Stomach smooth muscle (tissue), 2 donors: ENCODE data around the gene EGFR.

Source experiments
- H3K27ac ChIP-seq: one replicate; pipeline ENCODE4 v1.7.0; 2013; ENCODE audit warnings: mild to moderate bottlenecking, low read length, inconsistent platforms
- H3K27me3 ChIP-seq, 2 donors: one replicate each; pipeline ENCODE4 v1.7.0; 2013; ENCODE audit warnings: low read length in 2 of 2; ENCODE audit not compliant: insufficient read depth in 2 of 2, control insufficient read depth in 1 of 2
- H3K36me3 ChIP-seq, 2 donors: one replicate each; pipeline ENCODE4 v1.7.0; 2013; ENCODE audit warnings: low read length in 2 of 2; ENCODE audit not compliant: control insufficient read depth in 2 of 2, insufficient read depth in 2 of 2
- H3K4me1 ChIP-seq: one replicate; pipeline ENCODE4 v1.7.0; 2013; ENCODE audit warnings: low read length; ENCODE audit not compliant: control insufficient read depth, insufficient read depth
- H3K4me3 ChIP-seq, 2 donors: one replicate each; pipeline ENCODE4 v1.7.0; 2013; ENCODE audit warnings: low read length in 2 of 2
- H3K9ac ChIP-seq, 2 donors: one replicate each; pipeline ENCODE4 v1.7.0; 2013; ENCODE audit warnings: low read length in 2 of 2, mild to moderate bottlenecking in 1 of 2
- H3K9me3 ChIP-seq, 2 donors: one replicate each; pipeline ENCODE4 v1.7.0; 2013; ENCODE audit warnings: low read length in 2 of 2; ENCODE audit not compliant: control insufficient read depth in 2 of 2
- donor health status: healthy.
- donor health status: Pancreatic carcinoma.

Gene EGFR

DNA sequence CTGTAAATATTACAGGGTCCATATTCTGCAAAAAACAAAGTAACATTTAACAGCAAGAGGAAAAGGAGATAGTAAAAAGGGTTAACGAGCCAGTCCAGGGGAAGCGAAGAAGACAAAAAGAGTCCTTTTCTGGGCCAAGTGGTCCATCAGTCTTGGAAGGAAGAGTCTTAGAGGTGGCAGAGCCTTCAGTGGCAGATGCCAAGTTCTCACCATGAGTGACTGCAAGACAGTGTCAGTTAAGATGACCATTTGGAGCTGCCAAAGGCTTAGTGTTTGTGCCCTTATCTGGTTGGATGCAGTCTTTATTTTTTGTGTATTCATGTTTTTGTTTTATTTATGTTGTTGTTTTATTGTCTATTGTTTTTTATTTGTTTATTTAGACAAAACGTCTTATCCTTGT, 220.6 kb downstream of the EGFR start:
- Histone ChIP-seq H3K9ac (no peak overlapping the region), H3K27me3 (peaks cover 0 to 2% of the 10 kb centered on the region in 2 donors), H3K9me3 (no peaks in the 10 kb centered on the region), H3K4me1 (no peaks in the 10 kb centered on the region), H3K27ac (no peak overlapping the region), H3K36me3 (no peaks in the 10 kb centered on the region), H3K4me3 (no peak overlapping the region)

DNA sequence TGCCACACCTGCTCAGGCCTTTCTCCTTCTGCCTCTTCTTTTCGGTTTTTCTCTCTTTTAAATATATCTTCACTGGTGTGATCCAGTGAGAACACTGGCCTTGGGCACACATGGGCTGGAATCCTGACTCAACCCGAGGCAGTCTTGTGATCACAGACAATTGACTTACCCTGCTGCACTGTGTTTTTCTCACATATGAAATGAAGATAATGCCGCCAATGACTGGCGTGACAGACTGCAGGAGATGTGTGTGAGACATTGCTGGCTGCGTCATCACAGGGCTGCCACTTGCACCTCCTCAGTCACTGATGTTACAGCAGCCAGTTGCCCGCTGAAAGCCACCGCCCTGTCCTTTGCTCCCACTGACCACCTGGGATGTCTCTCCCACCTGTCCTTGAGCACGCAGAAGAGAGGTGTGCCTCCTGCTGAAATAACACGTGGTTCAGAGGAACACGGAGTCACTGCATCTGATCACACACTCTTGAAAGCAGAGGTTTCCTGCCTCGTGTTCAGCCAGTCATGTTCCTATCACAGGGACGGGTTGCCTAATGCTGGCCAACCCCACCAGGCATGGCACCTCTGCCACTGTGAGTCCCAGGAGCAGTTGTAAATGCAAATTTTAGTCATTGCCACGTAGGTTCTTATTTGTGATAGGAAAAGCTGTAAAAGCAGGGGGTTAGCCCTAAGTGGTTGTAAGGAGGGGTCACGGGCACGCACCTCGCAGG, 221.8 kb downstream of the EGFR start:
- H3K36me3 ChIP-seq = no peaks in the 10 kb centered on the region

DNA sequence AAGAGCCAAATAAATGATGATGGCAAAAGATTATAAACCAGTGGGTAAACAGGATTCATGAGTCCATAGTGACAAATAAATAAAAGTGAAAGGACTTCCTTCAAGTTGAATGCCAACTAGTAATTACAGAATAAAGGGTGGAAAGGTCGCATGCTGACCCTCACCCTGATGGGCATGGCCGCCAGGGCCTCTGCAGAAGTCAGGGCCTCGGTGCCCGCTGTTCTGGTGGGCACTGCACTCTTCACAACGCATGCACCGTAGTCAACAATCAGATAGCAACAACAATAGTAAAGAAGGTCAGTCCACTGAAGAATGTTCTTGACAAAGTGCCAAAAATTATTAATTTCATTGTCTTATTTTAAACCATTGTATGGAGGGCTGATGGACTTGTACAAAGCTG, 223.1 kb downstream of the EGFR start:
- Histone ChIP-seq H3K27me3 (peaks cover 0 to 2% of the 10 kb centered on the region in 2 donors), H3K9ac (no peak overlapping the region), H3K27ac (no peak overlapping the region), H3K4me1 (peaks cover 5% of the 10 kb centered on the region), H3K36me3 (no peaks in the 10 kb centered on the region), H3K9me3 (no peaks in the 10 kb centered on the region), H3K4me3 (no peak overlapping the region)

More for the DNA sequence above, 221.8 kb downstream of the EGFR start:
- Histone ChIP-seq H3K9me3 (no peaks in the 10 kb centered on the region), H3K4me1 (peaks cover 5% of the 10 kb centered on the region), H3K4me3 (no peak overlapping the region), H3K9ac (no peak overlapping the region), H3K27ac (no peak overlapping the region), H3K27me3 (peaks cover 0 to 2% of the 10 kb centered on the region in 2 donors)

DNA sequence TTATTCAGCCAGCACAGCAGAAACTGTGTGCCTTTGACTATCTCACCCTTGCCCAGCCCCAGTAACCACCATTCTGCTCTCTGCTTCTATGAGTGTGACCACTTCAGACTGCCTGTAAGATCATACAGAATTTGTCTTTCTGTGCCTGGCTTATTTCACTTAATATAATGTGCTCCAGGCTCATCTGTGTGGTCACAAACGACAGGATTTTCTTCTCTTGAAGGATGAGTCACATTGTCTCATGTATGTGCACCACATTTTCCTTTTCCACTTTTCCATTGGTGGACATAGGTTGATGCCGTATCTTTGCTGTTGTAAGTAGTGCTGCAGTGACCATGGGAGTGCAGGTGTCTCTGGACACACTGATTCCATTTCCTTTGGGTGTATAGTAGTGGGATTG, 223.8 kb downstream of the EGFR start:
- Histone ChIP-seq H3K9ac (no peak overlapping the region), H3K27ac (no peak overlapping the region)

DNA sequence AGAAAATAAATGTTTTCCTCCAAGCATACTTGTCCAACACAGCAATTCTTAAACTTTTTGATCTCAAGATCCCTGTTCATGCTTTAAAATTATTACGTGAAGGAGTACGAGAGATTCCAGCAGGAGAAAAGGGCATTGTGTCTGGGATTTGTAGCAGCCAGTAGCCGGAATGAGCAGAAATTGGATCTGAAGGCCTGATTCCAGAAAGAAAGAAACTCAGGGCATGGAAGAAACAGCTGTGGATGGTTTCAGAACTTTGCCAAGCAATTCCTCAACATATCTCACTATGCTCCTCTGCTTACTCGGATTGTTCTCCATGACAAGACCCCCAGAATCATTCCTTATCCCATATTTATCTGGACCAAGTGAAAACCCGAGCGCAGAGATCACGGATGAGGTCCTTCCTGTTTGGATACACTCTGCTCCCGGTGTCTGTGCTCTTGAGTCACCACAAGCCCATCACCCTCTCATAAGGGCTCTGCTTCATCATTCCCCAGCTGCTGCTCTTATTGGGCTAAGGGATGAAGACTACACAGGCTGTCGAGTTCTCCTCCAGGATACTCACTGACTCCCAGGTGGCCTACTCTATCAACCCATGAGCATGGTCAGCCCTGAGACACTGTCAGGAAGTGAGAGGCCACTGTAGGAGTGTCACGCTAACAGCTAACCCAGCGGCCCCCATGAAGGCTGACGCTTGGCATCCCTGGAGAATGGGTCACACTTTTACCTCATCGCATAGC, 225.4 kb downstream of the EGFR start:
- no peaks in the 10 kb centered on the region for H3K27me3 ChIP-seq
- no peak overlapping the region for H3K9ac ChIP-seq
- no peak overlapping the region for H3K27ac ChIP-seq
- H3K36me3 ChIP-seq = no peaks in the 10 kb centered on the region
- peaks cover 5% of the 10 kb centered on the region for H3K4me1 ChIP-seq
- no peaks in the 10 kb centered on the region for H3K9me3 ChIP-seq
- no peak overlapping the region for H3K4me3 ChIP-seq

More for the DNA sequence above, 223.8 kb downstream of the EGFR start:
- Histone ChIP-seq H3K36me3 (no peaks in the 10 kb centered on the region), H3K4me1 (peaks cover 5% of the 10 kb centered on the region), H3K27me3 (peaks cover 0 to 2% of the 10 kb centered on the region in 2 donors), H3K4me3 (no peak overlapping the region), H3K9me3 (no peaks in the 10 kb centered on the region)

DNA sequence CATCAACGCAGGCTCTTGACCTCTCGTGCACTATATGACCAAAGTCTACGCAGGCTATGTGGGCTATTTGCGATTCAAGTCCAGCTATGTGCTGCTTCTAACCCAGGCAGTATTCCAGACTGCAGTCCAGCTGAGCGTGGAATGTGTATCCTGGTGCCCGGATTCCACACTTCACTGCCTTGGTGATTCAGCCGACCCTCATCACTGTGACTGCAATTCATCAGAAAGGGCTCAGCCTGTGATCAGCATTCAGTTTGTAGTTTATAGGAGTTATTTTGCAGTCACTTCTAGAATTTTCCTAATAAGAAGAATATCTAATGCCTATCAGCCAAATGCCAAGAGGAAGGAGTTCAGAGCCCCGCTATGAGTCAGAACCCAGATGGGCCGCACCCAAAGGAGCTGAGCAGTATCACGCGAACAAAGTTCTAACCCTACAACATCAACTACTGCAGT, 226.5 kb downstream of the EGFR start:
- H3K27ac ChIP-seq = no peak overlapping the region
- no peaks in the 10 kb centered on the region for H3K9me3 ChIP-seq
- H3K27me3 ChIP-seq = no peaks in the 10 kb centered on the region
- no peak overlapping the region for H3K4me3 ChIP-seq
- no peak overlapping the region for H3K9ac ChIP-seq
- peaks cover 5% of the 10 kb centered on the region for H3K4me1 ChIP-seq
- no peaks in the 10 kb centered on the region for H3K36me3 ChIP-seq

DNA sequence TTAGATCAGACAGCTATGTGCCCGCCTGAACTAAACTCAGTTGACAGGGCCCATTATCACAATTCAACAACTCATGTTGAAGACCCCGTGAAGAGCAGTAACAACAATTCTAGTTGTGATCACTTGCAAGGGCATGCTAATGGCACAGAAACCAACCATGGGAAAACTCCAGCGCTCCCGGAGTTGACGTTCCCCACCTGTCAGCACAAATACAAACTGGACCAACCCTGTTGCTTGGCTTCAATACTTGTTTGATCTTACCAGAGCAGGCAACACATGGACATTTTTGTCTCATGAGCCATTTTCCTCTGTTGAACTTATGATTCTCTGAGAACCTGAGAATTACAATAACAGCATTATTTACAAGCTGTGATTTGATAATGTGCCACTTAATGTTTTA, 227.4 kb downstream of the EGFR start:
- no peak overlapping the region for H3K4me3 ChIP-seq

DNA sequence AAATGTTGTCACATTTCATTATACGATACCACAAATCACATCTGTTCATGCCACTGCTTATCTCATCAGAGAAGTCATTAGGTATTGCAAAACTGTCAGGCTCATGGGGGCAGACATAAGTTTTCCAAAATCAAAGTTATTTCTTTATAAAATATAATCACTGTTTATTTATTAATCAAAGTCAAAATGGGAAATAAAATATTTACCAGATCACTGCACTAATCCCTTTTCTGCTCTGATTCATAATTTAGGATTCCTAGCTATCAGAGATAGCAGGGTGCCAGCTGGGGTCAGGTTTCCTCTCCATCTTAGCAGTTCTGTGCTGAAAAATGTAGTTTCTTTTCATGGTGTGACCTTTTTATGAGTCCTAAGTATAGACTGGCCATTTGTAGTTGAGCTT, 228.6 kb downstream of the EGFR start:
- Histone ChIP-seq H3K4me1 (peaks cover 5% of the 10 kb centered on the region), H3K27ac (no peak overlapping the region), H3K9me3 (no peaks in the 10 kb centered on the region), H3K9ac (no peak overlapping the region), H3K36me3 (no peaks in the 10 kb centered on the region), H3K27me3 (no peaks in the 10 kb centered on the region), H3K4me3 (no peak overlapping the region)

More for the DNA sequence above, 227.4 kb downstream of the EGFR start:
- Histone ChIP-seq H3K9me3 (no peaks in the 10 kb centered on the region), H3K27me3 (no peaks in the 10 kb centered on the region), H3K27ac (no peak overlapping the region), H3K4me1 (peaks cover 5% of the 10 kb centered on the region), H3K9ac (no peak overlapping the region), H3K36me3 (no peaks in the 10 kb centered on the region)

DNA sequence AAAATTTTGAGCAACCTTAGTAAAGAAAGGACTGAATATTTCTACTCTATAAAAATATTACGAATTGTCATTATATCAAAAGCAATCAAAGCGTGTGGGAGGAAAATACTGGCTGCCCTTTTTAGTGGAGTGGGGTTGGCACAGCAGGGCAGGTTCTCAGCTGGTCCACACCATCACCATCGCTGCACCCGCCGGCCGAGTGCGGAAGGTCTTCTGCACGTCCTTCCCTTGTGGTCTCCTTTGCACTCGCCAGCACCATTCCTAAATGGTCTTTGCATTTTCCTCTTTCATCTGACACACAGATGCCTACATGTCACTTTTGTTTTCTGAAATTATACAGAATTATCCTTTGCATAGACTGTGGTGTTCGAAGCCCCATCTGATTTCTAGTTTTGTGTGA, 229.7 kb downstream of the EGFR start:
- Histone ChIP-seq H3K4me3 (no peak overlapping the region), H3K27me3 (no peaks in the 10 kb centered on the region), H3K27ac (no peak overlapping the region), H3K4me1 (peaks cover 5% of the 10 kb centered on the region), H3K9ac (no peak overlapping the region), H3K9me3 (no peaks in the 10 kb centered on the region), H3K36me3 (no peaks in the 10 kb centered on the region)

DNA sequence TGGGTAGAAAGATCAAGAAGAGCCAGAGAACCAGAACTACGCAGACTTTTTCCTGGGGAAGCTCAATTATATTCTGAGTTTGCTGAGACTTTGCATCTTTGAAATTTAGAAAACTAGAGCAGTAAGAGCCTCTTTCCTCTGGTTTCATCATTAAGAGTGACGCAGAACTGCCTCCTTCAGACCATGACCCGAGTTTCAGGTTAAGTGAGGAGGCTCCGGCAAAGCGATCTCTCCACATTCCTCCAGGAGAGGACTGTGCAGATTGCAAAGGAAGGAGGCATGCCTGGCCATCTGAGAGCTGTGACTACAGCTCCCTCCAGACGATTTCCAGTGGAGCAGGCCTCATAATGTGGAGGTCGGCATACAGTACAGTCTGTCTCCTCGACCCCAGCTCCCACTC, 230.5 kb downstream of the EGFR start:
- Histone ChIP-seq H3K4me3 (no peak overlapping the region), H3K27ac (no peak overlapping the region), H3K9ac (no peak overlapping the region), H3K36me3 (no peaks in the 10 kb centered on the region), H3K4me1 (peaks cover 7% of the 10 kb centered on the region), H3K9me3 (no peaks in the 10 kb centered on the region), H3K27me3 (peaks cover 0 to 3% of the 10 kb centered on the region in 2 donors)

DNA sequence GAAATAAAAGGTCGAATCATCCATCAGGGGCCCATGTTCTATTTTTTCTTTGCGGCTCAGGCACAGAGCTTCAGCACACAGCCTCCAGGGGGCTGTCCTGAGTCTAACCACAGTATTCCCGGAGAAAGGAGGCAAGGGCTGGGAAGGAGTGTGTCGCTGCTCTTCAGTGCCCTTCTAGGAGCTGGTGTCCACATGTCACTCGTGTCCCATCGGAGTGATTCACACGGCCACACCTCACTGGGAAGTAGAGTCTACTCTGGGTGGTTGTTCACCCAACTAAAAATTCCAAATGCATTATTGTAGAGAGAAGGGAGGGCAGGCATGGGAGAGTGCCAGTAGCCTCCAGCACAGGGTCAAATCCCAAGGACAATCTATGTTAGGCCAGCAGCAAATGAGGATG, 231.5 kb downstream of the EGFR start:
- no peaks in the 10 kb centered on the region for H3K36me3 ChIP-seq
- H3K4me1 ChIP-seq = peaks cover 9% of the 10 kb centered on the region
- H3K9ac ChIP-seq = no peak overlapping the region
- peaks cover 0 to 4% of the 10 kb centered on the region in 2 donors for H3K27me3 ChIP-seq
- H3K27ac ChIP-seq = no peak overlapping the region
- H3K9me3 ChIP-seq = no peaks in the 10 kb centered on the region
- H3K4me3 ChIP-seq = no peak overlapping the region
